GM12878 (cell line): ENCODE measurements around the gene DHRS4.

Experiments used
- E2F4 ChIP-seq: IDR thresholded peaks from 2 replicates; pipeline ENCODE4 v1.6.1; 2012; ENCODE audit warnings: low read depth, low read length, improper control_type of control experiment
- EED ChIP-seq: sonication (generic); IDR thresholded peaks from 2 replicates; pipeline ENCODE4 v1.6.1; 2016; ENCODE audit warnings: antibody characterized with exemption, low read depth
- EP300 ChIP-seq, 2 experiments: fragments of 150-350 bp in 1 of 2; IDR thresholded peaks; 2 replicates each; pipeline ENCODE4 v1.6.1; 2011 to 2012; ENCODE audit warnings: low read depth in 2 of 2, low read length in 2 of 2, borderline replicate concordance in 1 of 2, improper control_type of control experiment in 1 of 2, inconsistent platforms in 1 of 2; ENCODE audit not compliant: control insufficient read depth in 1 of 2
- FOS ChIP-seq: IDR thresholded peaks from 3 replicates; pipeline ENCODE4 v1.6.1; 2011; ENCODE audit warnings: borderline replicate concordance; ENCODE audit not compliant: insufficient read length; ENCODE audit errors: extremely low read depth
- JUND ChIP-seq: IDR thresholded peaks from 2 replicates; pipeline ENCODE4 v1.6.1; 2012; ENCODE audit warnings: low read depth, mild to moderate bottlenecking, low read length, improper control_type of control experiment, moderate library complexity
- NR2C1 ChIP-seq: fragments of 450-650 bp; IDR thresholded peaks from 2 replicates; pipeline ENCODE4 v1.6.1; 2017; ENCODE audit warnings: antibody characterized with exemption, mild to moderate bottlenecking, moderate library complexity
- POLR2A ChIP-seq: IDR thresholded peaks from 2 replicates; pipeline ENCODE4 v1.6.1; 2011; ENCODE audit warnings: low read depth, mild to moderate bottlenecking, low read length
- POLR2AphosphoS5 ChIP-seq: IDR thresholded peaks from 2 replicates; pipeline ENCODE4 v1.6.1; 2011; ENCODE audit warnings: mild to moderate bottlenecking, low read length, inconsistent platforms
- POU2F2 ChIP-seq: IDR thresholded peaks from 3 replicates; pipeline ENCODE4 v1.6.1; 2011; ENCODE audit warnings: low read depth, mild to moderate bottlenecking, low read length, borderline replicate concordance
- SIX5 ChIP-seq: IDR thresholded peaks from 2 replicates; pipeline ENCODE4 v1.6.1; 2011; ENCODE audit warnings: mild to moderate bottlenecking, low read depth, low read length, moderate library complexity; ENCODE audit not compliant: severe bottlenecking
- SREBF1 ChIP-seq: IDR thresholded peaks from 2 replicates; pipeline ENCODE4 v1.6.1; 2012; ENCODE audit warnings: mild to moderate bottlenecking, low read length
- TF ChIP-seq, protein P1 (sequence below): fragments of 450-650 bp; IDR thresholded peaks from 2 replicates; pipeline ENCODE4 v1.6.1; 2014; ENCODE audit warnings: mild to moderate bottlenecking

DNA sequence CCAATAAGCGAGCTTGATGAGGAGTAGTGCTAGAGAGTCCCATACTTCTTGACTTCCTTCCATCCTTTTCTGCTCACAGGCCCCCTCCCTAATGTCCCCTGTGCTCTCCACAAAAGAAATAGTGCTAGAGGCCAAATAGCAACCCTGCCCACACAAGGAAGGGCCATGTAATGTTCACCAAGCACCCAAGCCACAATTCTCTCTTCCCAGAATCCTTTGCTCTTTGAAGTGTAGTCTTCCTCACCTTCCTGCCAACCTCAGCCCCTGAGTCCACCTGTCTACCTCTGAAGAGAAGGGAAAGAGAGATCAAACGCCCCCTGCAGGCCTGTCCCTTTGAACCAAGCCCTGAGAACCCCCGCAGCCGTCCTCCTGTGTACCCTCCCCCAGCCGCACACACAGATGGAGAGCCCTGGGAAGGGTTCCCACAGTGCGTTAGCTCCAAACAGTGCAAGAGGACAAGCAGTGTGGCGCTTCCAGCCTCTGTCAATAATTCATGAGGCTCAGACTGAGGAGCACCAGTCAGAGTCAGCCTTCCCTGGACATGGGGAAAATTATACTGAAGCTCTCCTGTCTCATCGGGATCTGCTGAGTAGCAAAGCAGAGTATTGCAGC is 1.9 kb upstream of the DHRS4 start:
- no peak for TF ChIP-seq E2F4
- TF ChIP-seq, protein P1, sequence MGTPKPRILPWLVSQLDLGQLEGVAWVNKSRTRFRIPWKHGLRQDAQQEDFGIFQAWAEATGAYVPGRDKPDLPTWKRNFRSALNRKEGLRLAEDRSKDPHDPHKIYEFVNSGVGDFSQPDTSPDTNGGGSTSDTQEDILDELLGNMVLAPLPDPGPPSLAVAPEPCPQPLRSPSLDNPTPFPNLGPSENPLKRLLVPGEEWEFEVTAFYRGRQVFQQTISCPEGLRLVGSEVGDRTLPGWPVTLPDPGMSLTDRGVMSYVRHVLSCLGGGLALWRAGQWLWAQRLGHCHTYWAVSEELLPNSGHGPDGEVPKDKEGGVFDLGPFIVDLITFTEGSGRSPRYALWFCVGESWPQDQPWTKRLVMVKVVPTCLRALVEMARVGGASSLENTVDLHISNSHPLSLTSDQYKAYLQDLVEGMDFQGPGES = no peak
- no peak for TF ChIP-seq EP300 (IDR thresholded peaks at IDR 0.05; ENCODE audit: borderline replicate concordance in 1 of 2, control insufficient read depth in 1 of 2, low read depth in 2 of 2, low read length in 2 of 2)
- no peak for TF ChIP-seq POLR2AphosphoS5
- no peak for TF ChIP-seq SIX5
- TF ChIP-seq POLR2A = no peak
- TF ChIP-seq SREBF1 = no peak
- TF ChIP-seq FOS = no peak
- TF ChIP-seq JUND = no peak
- no peak for TF ChIP-seq POU2F2
- TF ChIP-seq NR2C1 = no peak
- no peak for TF ChIP-seq EED
